IMR-90 (cell line): ENCODE data around the gene KCNK15. TPM values are rescaled to one million over a fixed set of nuclear protein-coding genes. Genes with fewer than 3 reads are reported as not detected.

Experiments used
- ATAC-seq: fragments of 200-7000 bp; cut with Tn5 transposase; 2 replicates; pipeline ENCODE4 v1.9.1; 2020; ENCODE audit warnings: low read depth, mild to moderate bottlenecking, moderate library complexity
- BruUV-seq: library from RNA; stranded (reverse); fragments of 400-500 nt; replicated peaks from 2 replicates; lab custom pipeline; 2021; lab: Mats Ljungman, UMichigan
- CTCF ChIA-PET: fragments of 300-600 bp; formaldehyde crosslinking; extraction: SDS; loops from one replicate; lab custom pipeline; 2021; ENCODE audit warnings: antibody characterized with exemption; lab: Yijun Ruan, JAX
- POLR2A ChIA-PET: fragments of 300-600 bp; sonication (Branson Sonifier 250); formaldehyde crosslinking; loops from one replicate; lab custom pipeline; 2022; ENCODE audit warnings: antibody characterized with exemption; ENCODE audit not compliant: unreplicated experiment; lab: Charles Lee
- DNase-seq: peaks from one replicate; pipeline ENCODE4 v3.0.0; 2013
- H2AFZ ChIP-seq: replicated peaks from 2 replicates; pipeline ENCODE3; 2013; ENCODE audit warnings: low read length, mild to moderate bottlenecking; ENCODE audit not compliant: poor library complexity
- H2AK5ac ChIP-seq: 2 replicates; pipeline ENCODE4 v1.6.1; 2013; ENCODE audit warnings: low read depth, low read length, inconsistent platforms
- H2AK9ac ChIP-seq: replicated peaks from 2 replicates; pipeline ENCODE3; 2013; ENCODE audit warnings: mild to moderate bottlenecking, low read depth, low read length, moderate library complexity; ENCODE audit not compliant: poor library complexity
- H2BK120ac ChIP-seq: 2 replicates; pipeline ENCODE4 v1.6.1; 2013; ENCODE audit warnings: low read depth, low read length, inconsistent platforms
- H2BK15ac ChIP-seq: 3 replicates; pipeline ENCODE4 v1.6.1; 2013; ENCODE audit warnings: low read depth, low read length, inconsistent platforms
- H2BK20ac ChIP-seq: 2 replicates; pipeline ENCODE4 v1.6.1; 2013; ENCODE audit warnings: low read depth, mild to moderate bottlenecking, inconsistent platforms, low read length, moderate library complexity
- H2BK5ac ChIP-seq: 2 replicates; pipeline ENCODE4 v1.6.1; 2013; ENCODE audit warnings: mild to moderate bottlenecking, low read depth, low read length, inconsistent platforms; ENCODE audit not compliant: poor library complexity, severe bottlenecking
- H3K14ac ChIP-seq: replicated peaks from 2 replicates; pipeline ENCODE4 v1.6.1; 2013; ENCODE audit warnings: low read depth, low read length, inconsistent platforms
- H3K18ac ChIP-seq: 2 replicates; pipeline ENCODE4 v1.6.1; 2013; ENCODE audit warnings: low read depth, low read length, control low read depth
- H3K23ac ChIP-seq: 2 replicates; pipeline ENCODE4 v1.6.1; 2013; ENCODE audit warnings: low read depth, low read length, inconsistent platforms
- H3K27ac ChIP-seq: 2 replicates; pipeline ENCODE4 v1.5.1; 2013; ENCODE audit warnings: mild to moderate bottlenecking, control low read depth, low read length; ENCODE audit not compliant: insufficient read depth
- H3K27me3 ChIP-seq: 2 replicates; pipeline ENCODE4 v1.6.1; 2013; ENCODE audit warnings: low read length; ENCODE audit not compliant: control insufficient read depth, insufficient read depth
- H3K36me3 ChIP-seq: 2 replicates; pipeline ENCODE4 v1.6.1; 2013; ENCODE audit warnings: low read length, mixed read lengths; ENCODE audit not compliant: control insufficient read depth, insufficient read depth
- H3K4ac ChIP-seq: 2 replicates; pipeline ENCODE4 v1.6.1; 2013; ENCODE audit warnings: low read depth, low read length, inconsistent platforms
- H3K4me1 ChIP-seq: 2 replicates; pipeline ENCODE4 v1.6.1; 2013; ENCODE audit warnings: low read length, mixed read lengths; ENCODE audit not compliant: control insufficient read depth, insufficient read depth
- H3K4me2 ChIP-seq: 2 replicates; pipeline ENCODE4 v1.6.1; 2013; ENCODE audit warnings: low read depth, mild to moderate bottlenecking, control low read depth, low read length, moderate library complexity
- H3K4me3 ChIP-seq: 2 replicates; pipeline ENCODE4 v1.5.1; 2013; ENCODE audit warnings: low read depth, mild to moderate bottlenecking, control low read depth, low read length, moderate library complexity; ENCODE audit not compliant: insufficient read depth
- H3K56ac ChIP-seq: 2 replicates; pipeline ENCODE4 v1.6.1; 2013; ENCODE audit warnings: low read length, inconsistent platforms; ENCODE audit not compliant: insufficient read depth; ENCODE audit errors: extremely low read depth
- H3K79me1 ChIP-seq, 2 experiments: 2 replicates each; pipeline ENCODE4 v1.6.1; 2013; ENCODE audit warnings: low read length in 2 of 2, inconsistent platforms in 1 of 2, low read depth in 1 of 2
- H3K9ac ChIP-seq: 2 replicates; pipeline ENCODE4 v1.6.1; 2013; ENCODE audit warnings: low read depth, low read length, control low read depth
- H3K9me1 ChIP-seq: 2 replicates; pipeline ENCODE4 v1.6.1; 2013; ENCODE audit warnings: low read length, inconsistent platforms; ENCODE audit not compliant: insufficient read depth
- H3K9me3 ChIP-seq: 2 replicates; pipeline ENCODE4 v1.6.1; 2013; ENCODE audit warnings: low read length; ENCODE audit not compliant: control insufficient read depth, insufficient read depth
- H4K20me1 ChIP-seq: 2 replicates; pipeline ENCODE4 v1.6.1; 2013; ENCODE audit warnings: low read length, inconsistent platforms; ENCODE audit not compliant: insufficient read depth
- H4K5ac ChIP-seq: 2 replicates; pipeline ENCODE4 v1.6.1; 2013; ENCODE audit warnings: mild to moderate bottlenecking, low read depth, low read length, control low read depth
- H4K8ac ChIP-seq, 2 experiments: 2 replicates each; pipeline ENCODE4 v1.6.1; 2013; ENCODE audit warnings: low read depth in 2 of 2, low read length in 2 of 2, control low read depth in 1 of 2, inconsistent platforms in 1 of 2
- H4K91ac ChIP-seq: 2 replicates; pipeline ENCODE4 v1.6.1; 2013; ENCODE audit warnings: low read depth, low read length, inconsistent platforms; ENCODE audit not compliant: insufficient read depth
- BHLHE40 ChIP-seq: fragments of 150-350 bp; IDR thresholded peaks from 2 replicates; pipeline ENCODE4 v1.6.1; 2016; ENCODE audit warnings: mild to moderate bottlenecking, low read depth, low read length
- CEBPB ChIP-seq: IDR thresholded peaks from 2 replicates; pipeline ENCODE4 v1.6.1; 2012; ENCODE audit warnings: low read depth, low read length, improper control_type of control experiment
- CHD1 ChIP-seq: IDR thresholded peaks from 2 replicates; pipeline ENCODE4 v1.6.1; 2012; ENCODE audit warnings: low read depth, low read length, improper control_type of control experiment
- FOS ChIP-seq: fragments of 150-350 bp; IDR thresholded peaks from 2 replicates; pipeline ENCODE4 v1.6.1; 2016; ENCODE audit warnings: low read depth, low read length
- MAFK ChIP-seq: IDR thresholded peaks from 2 replicates; pipeline ENCODE4 v1.6.1; 2012; ENCODE audit warnings: low read depth, low read length, improper control_type of control experiment
- MAZ ChIP-seq: IDR thresholded peaks from 2 replicates; pipeline ENCODE4 v1.6.1; 2012; ENCODE audit warnings: low read depth, mild to moderate bottlenecking, low read length, improper control_type of control experiment, moderate library complexity, borderline replicate concordance
- MXI1 ChIP-seq: IDR thresholded peaks from 2 replicates; pipeline ENCODE4 v1.6.1; 2012; ENCODE audit warnings: low read depth, mild to moderate bottlenecking, low read length, moderate library complexity, borderline replicate concordance
- NFE2L2 ChIP-seq: fragments of 150-350 bp; IDR thresholded peaks from 2 replicates; pipeline ENCODE4 v1.6.1; 2016; ENCODE audit warnings: low read depth, mild to moderate bottlenecking, low read length
- POLR2A ChIP-seq: IDR thresholded peaks from 2 replicates; pipeline ENCODE4 v1.6.1; 2012; ENCODE audit warnings: mild to moderate bottlenecking, low read depth, low read length
- RAD21 ChIP-seq: IDR thresholded peaks from 2 replicates; pipeline ENCODE4 v1.6.1; 2012; ENCODE audit warnings: low read length, improper control_type of control experiment
- RCOR1 ChIP-seq: IDR thresholded peaks from 2 replicates; pipeline ENCODE4 v1.6.1; 2012; ENCODE audit warnings: mild to moderate bottlenecking, low read length, improper control_type of control experiment; ENCODE audit not compliant: insufficient replicate concordance
- RFX5 ChIP-seq: IDR thresholded peaks from 2 replicates; pipeline ENCODE4 v1.8.0; 2012; ENCODE audit warnings: low read depth, mild to moderate bottlenecking, low read length, moderate library complexity
- SMC3 ChIP-seq: fragments of 150-350 bp; IDR thresholded peaks from 2 replicates; pipeline ENCODE4 v1.6.1; 2016; ENCODE audit warnings: low read depth, mild to moderate bottlenecking, antibody characterized with exemption, low read length, moderate library complexity
- WGBS, 2 experiments: methylation state at CpG; one replicate each; pipeline versions ENCODE4 v1.1.5 to v1.1.7; 2013; ENCODE audit warnings: missing lambda C conversion rate in 2 of 2; ENCODE audit not compliant: insufficient read length in 1 of 2; ENCODE audit errors: extremely low coverage in 2 of 2; 5-methylcytosine and 5-hydroxymethylcytosine counted together
- dilution Hi-C: fragments of 300-500 bp; cut with HindIII; formaldehyde crosslinking; loops from one replicate; pipeline ENCODE4 v1.14.3; 2018; ENCODE audit warnings: low sequenced_read_pairs; ENCODE audit not compliant: unreplicated experiment
- in situ Hi-C: fragments of 300-500 bp; cut with MboI; formaldehyde crosslinking; loops from 3 replicates; pipeline ENCODE4 v1.14.3; 2019; ENCODE audit warnings: low sequenced_read_pairs, inconsistent platforms, mixed read lengths
- intact Hi-C: fragments of 100-400 bp; cut with micrococcal nuclease; formaldehyde crosslinking; loops from 2 replicates; pipeline ENCODE4 v1.10.0; 2022
- polyA plus RNA-seq, 3 experiments: library from polyadenylated mRNA; depleted of rRNA; stranded (reverse); fragments of >200 nt; gene quantifications; 2 replicates each; pipeline ENCODE4 v1.2.3, GENCODE V29; 2012; ENCODE audit warnings: low replicate concordance in 1 of 3
- total RNA-seq: library from RNA; depleted of rRNA; stranded (reverse); fragments of >200 nt; gene quantifications from 2 replicates; pipeline ENCODE4 v1.2.3, GENCODE V29; 2012
- TF ChIP-seq, protein P1 (sequence below): fragments of 150-350 bp; IDR thresholded peaks from 2 replicates; pipeline ENCODE4 v1.6.1; 2017; ENCODE audit warnings: mild to moderate bottlenecking, antibody characterized with exemption, low read length, low read depth
- TF ChIP-seq, protein P2 (sequence below): conservative IDR thresholded peaks from 2 replicates; pipeline ENCODE4 v1.5.1; 2012; ENCODE audit warnings: mild to moderate bottlenecking, low read depth, low read length, improper control_type of control experiment
- TF ChIP-seq, protein P3 (sequence below): fragments of 150-350 bp; IDR thresholded peaks from 2 replicates; pipeline ENCODE4 v1.6.1; 2016; ENCODE audit warnings: low read depth, mild to moderate bottlenecking, low read length, moderate library complexity, borderline replicate concordance

KCNK15 gene
- total and polyA plus RNA-seq, 2 of the 4 experiments (the other 2 are of a cell fraction): not detected

DNA sequence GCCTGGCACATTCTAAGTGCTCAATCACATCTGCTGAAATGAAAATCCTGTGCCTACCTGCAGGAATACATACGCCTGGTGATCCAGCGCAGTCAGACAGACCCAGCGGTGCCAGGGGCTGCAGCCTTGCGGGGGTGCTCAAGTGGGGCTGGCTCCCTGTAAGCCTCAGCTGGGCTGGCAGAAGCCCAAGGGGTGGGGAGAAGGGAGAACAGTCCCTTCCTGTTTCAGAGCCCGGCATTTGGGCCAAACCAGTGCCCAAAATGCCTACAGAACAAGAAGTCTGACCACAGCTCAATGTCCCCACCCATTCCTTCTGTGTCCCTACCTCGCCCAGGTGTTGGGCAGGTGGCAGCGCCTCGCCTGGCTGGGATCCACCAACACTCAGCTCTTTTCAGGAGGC is 22.6 kb downstream of the KCNK15 start:
- Histone ChIP-seq H3K27me3 (peaks cover 42% of the 10 kb centered on the region), H4K8ac (no peak overlapping the region), H3K9me3 (no peaks in the 10 kb centered on the region), H2BK15ac (no peak overlapping the region), H3K14ac (no peak overlapping the region), H4K20me1 (no peaks in the 10 kb centered on the region), H4K91ac (no peak overlapping the region), H2AFZ (no peak overlapping the region), H3K27ac (no peak overlapping the region), H2BK120ac (no peak overlapping the region), H3K4ac (no peak overlapping the region), H2AK5ac (no peak overlapping the region), H3K56ac (no peak overlapping the region), H3K4me3 (no peak overlapping the region), H3K23ac (no peak overlapping the region), H3K9ac (no peak overlapping the region), H2AK9ac (no peak overlapping the region), H3K4me2 (no peak overlapping the region), H3K18ac (no peak overlapping the region), H3K9me1 (peaks cover 4% of the 10 kb centered on the region; the same call in 1 of the 2 replicates), H3K79me1 (no peaks in the 10 kb centered on the region), H2BK5ac (no peak overlapping the region), H3K4me1 (no peaks in the 10 kb centered on the region), H2BK20ac (no peak overlapping the region), H4K5ac (no peak overlapping the region), H3K36me3 (no peaks in the 10 kb centered on the region)
- in situ Hi-C loops: no loop called here
- CTCF ChIA-PET: no interaction called here
- dilution Hi-C loops: no loop called here
- ATAC-seq (no peak), DNase-seq (no peak)
- POLR2A ChIA-PET: no interaction called here
- intact Hi-C loops: no loop called here
- no TSS peak for BruUV-seq
- 72% methylated on average over 7 of the region's 8 CpGs; no CpG with 5 or more reads in 1 of the 2 experiments for WGBS, 2 experiments
- TF ChIP-seq SMC3 (no peak), MAFK (no peak), MXI1 (no peak), RFX5 (no peak), CEBPB (no peak), FOS (no peak), NFE2L2 (no peak), CHD1 (no peak), BHLHE40 (no peak), MAZ (no peak), POLR2A (no peak), RCOR1 (no peak), RAD21 (no peak)
- TF ChIP-seq, protein P1, sequence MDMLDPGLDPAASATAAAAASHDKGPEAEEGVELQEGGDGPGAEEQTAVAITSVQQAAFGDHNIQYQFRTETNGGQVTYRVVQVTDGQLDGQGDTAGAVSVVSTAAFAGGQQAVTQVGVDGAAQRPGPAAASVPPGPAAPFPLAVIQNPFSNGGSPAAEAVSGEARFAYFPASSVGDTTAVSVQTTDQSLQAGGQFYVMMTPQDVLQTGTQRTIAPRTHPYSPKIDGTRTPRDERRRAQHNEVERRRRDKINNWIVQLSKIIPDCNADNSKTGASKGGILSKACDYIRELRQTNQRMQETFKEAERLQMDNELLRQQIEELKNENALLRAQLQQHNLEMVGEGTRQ: no peak
- TF ChIP-seq, protein P2, sequence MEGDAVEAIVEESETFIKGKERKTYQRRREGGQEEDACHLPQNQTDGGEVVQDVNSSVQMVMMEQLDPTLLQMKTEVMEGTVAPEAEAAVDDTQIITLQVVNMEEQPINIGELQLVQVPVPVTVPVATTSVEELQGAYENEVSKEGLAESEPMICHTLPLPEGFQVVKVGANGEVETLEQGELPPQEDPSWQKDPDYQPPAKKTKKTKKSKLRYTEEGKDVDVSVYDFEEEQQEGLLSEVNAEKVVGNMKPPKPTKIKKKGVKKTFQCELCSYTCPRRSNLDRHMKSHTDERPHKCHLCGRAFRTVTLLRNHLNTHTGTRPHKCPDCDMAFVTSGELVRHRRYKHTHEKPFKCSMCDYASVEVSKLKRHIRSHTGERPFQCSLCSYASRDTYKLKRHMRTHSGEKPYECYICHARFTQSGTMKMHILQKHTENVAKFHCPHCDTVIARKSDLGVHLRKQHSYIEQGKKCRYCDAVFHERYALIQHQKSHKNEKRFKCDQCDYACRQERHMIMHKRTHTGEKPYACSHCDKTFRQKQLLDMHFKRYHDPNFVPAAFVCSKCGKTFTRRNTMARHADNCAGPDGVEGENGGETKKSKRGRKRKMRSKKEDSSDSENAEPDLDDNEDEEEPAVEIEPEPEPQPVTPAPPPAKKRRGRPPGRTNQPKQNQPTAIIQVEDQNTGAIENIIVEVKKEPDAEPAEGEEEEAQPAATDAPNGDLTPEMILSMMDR: no peak
- TF ChIP-seq, protein P3, sequence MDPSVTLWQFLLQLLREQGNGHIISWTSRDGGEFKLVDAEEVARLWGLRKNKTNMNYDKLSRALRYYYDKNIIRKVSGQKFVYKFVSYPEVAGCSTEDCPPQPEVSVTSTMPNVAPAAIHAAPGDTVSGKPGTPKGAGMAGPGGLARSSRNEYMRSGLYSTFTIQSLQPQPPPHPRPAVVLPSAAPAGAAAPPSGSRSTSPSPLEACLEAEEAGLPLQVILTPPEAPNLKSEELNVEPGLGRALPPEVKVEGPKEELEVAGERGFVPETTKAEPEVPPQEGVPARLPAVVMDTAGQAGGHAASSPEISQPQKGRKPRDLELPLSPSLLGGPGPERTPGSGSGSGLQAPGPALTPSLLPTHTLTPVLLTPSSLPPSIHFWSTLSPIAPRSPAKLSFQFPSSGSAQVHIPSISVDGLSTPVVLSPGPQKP: no peak
